H9 (cell line): Measurements from ENCODE around the gene ACTL6B. TPM values are rescaled to one million over a fixed set of nuclear protein-coding genes. Genes with fewer than 3 reads are reported as not detected.

ENCODE experiments used
- DNase-seq: peaks from one replicate; pipeline ENCODE4 v3.0.0-alpha.2; 2017
- H2AFZ ChIP-seq: one replicate; pipeline ENCODE4 v1.6.1; 2013; ENCODE audit warnings: mild to moderate bottlenecking, low read length, control low read depth, moderate library complexity
- H2AK5ac ChIP-seq: 2 replicates; pipeline ENCODE4 v1.6.1; 2013; ENCODE audit warnings: low read length, control low read depth, mixed read lengths; ENCODE audit not compliant: insufficient read length
- H2BK120ac ChIP-seq: one replicate; pipeline ENCODE4 v1.6.1; 2013; ENCODE audit warnings: low read depth, mild to moderate bottlenecking, low read length, control low read depth, inconsistent platforms; ENCODE audit not compliant: poor library complexity, severe bottlenecking
- H2BK12ac ChIP-seq: 2 replicates; pipeline ENCODE4 v1.6.1; 2013; ENCODE audit warnings: low read length, control low read depth, mixed read lengths, low read depth; ENCODE audit not compliant: insufficient read length
- H2BK15ac ChIP-seq: 2 replicates; pipeline ENCODE4 v1.6.1; 2013; ENCODE audit warnings: low read depth, low read length, control low read depth
- H2BK20ac ChIP-seq: one replicate; pipeline ENCODE4 v1.6.1; 2013; ENCODE audit warnings: low read depth, mild to moderate bottlenecking, low read length, control low read depth, inconsistent platforms; ENCODE audit not compliant: poor library complexity, severe bottlenecking
- H2BK5ac ChIP-seq: 2 replicates; pipeline ENCODE4 v1.6.1; 2013; ENCODE audit warnings: low read length, control low read depth, mixed read lengths; ENCODE audit not compliant: insufficient read length
- H3K14ac ChIP-seq: 2 replicates; pipeline ENCODE4 v1.6.1; 2013; ENCODE audit warnings: low read length, control low read depth; ENCODE audit not compliant: insufficient read depth
- H3K18ac ChIP-seq: 2 replicates; pipeline ENCODE4 v1.6.1; 2013; ENCODE audit warnings: low read depth, mild to moderate bottlenecking, mixed read lengths, low read length, control low read depth; ENCODE audit not compliant: insufficient read length
- H3K23ac ChIP-seq: 2 replicates; pipeline ENCODE4 v1.6.1; 2013; ENCODE audit warnings: low read length, control low read depth, mixed read lengths, low read depth; ENCODE audit not compliant: insufficient read length
- H3K23me2 ChIP-seq: 2 replicates; pipeline ENCODE4 v1.6.1; 2013; ENCODE audit warnings: low read depth, mild to moderate bottlenecking, mixed read lengths, low read length, control low read depth; ENCODE audit not compliant: insufficient read length, poor library complexity, severe bottlenecking
- H3K27ac ChIP-seq: 2 replicates; pipeline ENCODE4 v1.5.1; 2013; ENCODE audit warnings: low read length, control low read depth, mixed read lengths, low read depth; ENCODE audit not compliant: insufficient read length
- H3K27me3 ChIP-seq: 2 replicates; pipeline ENCODE4 v1.6.1; 2013; ENCODE audit warnings: low read length, control low read depth, inconsistent platforms; ENCODE audit not compliant: insufficient read depth
- H3K4ac ChIP-seq: 2 replicates; pipeline ENCODE4 v1.6.1; 2013; ENCODE audit warnings: low read depth, mild to moderate bottlenecking, control low read depth, inconsistent platforms, low read length, moderate library complexity
- H3K4me1 ChIP-seq: 2 replicates; pipeline ENCODE4 v1.6.1; 2013; ENCODE audit warnings: low read length, control low read depth, inconsistent platforms; ENCODE audit not compliant: insufficient read depth
- H3K4me2 ChIP-seq: 2 replicates; pipeline ENCODE4 v1.6.1; 2013; ENCODE audit warnings: low read length, control low read depth, mixed read lengths; ENCODE audit not compliant: insufficient read length, insufficient read depth
- H3K56ac ChIP-seq: 2 replicates; pipeline ENCODE4 v1.6.1; 2013; ENCODE audit warnings: low read depth, mild to moderate bottlenecking, mixed read lengths, low read length, control low read depth; ENCODE audit not compliant: insufficient read length
- H3K79me1 ChIP-seq: 2 replicates; pipeline ENCODE4 v1.6.1; 2013; ENCODE audit warnings: low read depth, mild to moderate bottlenecking, moderate library complexity, low read length, control low read depth, inconsistent platforms; ENCODE audit not compliant: insufficient read depth, poor library complexity, severe bottlenecking
- H3K79me2 ChIP-seq: 2 replicates; pipeline ENCODE4 v1.6.1; 2013; ENCODE audit warnings: low read length, control low read depth, inconsistent platforms; ENCODE audit not compliant: insufficient read depth
- H3K9ac ChIP-seq: 2 replicates; pipeline ENCODE4 v1.6.1; 2013; ENCODE audit warnings: low read length, control low read depth, mixed read lengths; ENCODE audit not compliant: insufficient read length; ENCODE audit errors: extremely low read depth
- H3K9me3 ChIP-seq: one replicate; pipeline ENCODE4 v1.6.1; 2013; ENCODE audit warnings: low read depth, low read length, inconsistent platforms; ENCODE audit not compliant: control insufficient read depth
- H3T11ph ChIP-seq: one replicate; pipeline ENCODE4 v1.6.1; 2013; ENCODE audit warnings: mild to moderate bottlenecking, low read length, control low read depth, inconsistent platforms
- H4K20me1 ChIP-seq: one replicate; pipeline ENCODE4 v1.6.1; 2013; ENCODE audit not compliant: control insufficient read depth, insufficient read length, insufficient read depth
- H4K5ac ChIP-seq: 2 replicates; pipeline ENCODE4 v1.6.1; 2013; ENCODE audit warnings: low read depth, mild to moderate bottlenecking, mixed read lengths, low read length, control low read depth; ENCODE audit not compliant: insufficient read length
- H4K8ac ChIP-seq: replicated peaks from 2 replicates; pipeline ENCODE4 v1.6.1; 2013; ENCODE audit warnings: low read length, control low read depth, mixed read lengths, low read depth; ENCODE audit not compliant: insufficient read length
- H4K91ac ChIP-seq: 2 replicates; pipeline ENCODE4 v1.6.1; 2013; ENCODE audit warnings: low read depth, mild to moderate bottlenecking, moderate library complexity, mixed read lengths, low read length, control low read depth; ENCODE audit not compliant: insufficient read length
- H3K27ac Mint-ChIP-seq, 3 experiments: 2 replicates in 2 of 3; 3 replicates in 1 of 3; pipeline ENCODE4 v1.8.0; 2020 to 2021; ENCODE audit warnings: mixed read lengths in 3 of 3, mild to moderate bottlenecking in 1 of 3, moderate library complexity in 1 of 3
- H3K27me3 Mint-ChIP-seq: 2 replicates; pipeline ENCODE4 v1.8.0; 2021; ENCODE audit warnings: low read depth, mild to moderate bottlenecking, moderate library complexity, mixed read lengths
- H3K36me3 Mint-ChIP-seq, 3 experiments: 2 replicates in 2 of 3; 3 replicates in 1 of 3; pipeline ENCODE4 v1.8.0; 2020 to 2021; ENCODE audit warnings: low read depth in 3 of 3, mixed read lengths in 3 of 3; ENCODE audit not compliant: insufficient read depth in 1 of 3
- H3K4me1 Mint-ChIP-seq, 2 experiments: 2 replicates each; pipeline ENCODE4 v1.8.0; 2020; ENCODE audit warnings: mixed read lengths in 2 of 2
- H3K4me3 Mint-ChIP-seq, 2 experiments: 2 replicates in 1 of 2; 3 replicates in 1 of 2; pipeline ENCODE4 v1.8.0; 2020 to 2021; ENCODE audit warnings: mild to moderate bottlenecking in 2 of 2, mixed read lengths in 2 of 2, moderate library complexity in 1 of 2
- H3K9me3 Mint-ChIP-seq, 2 experiments: 2 replicates in 1 of 2; 3 replicates in 1 of 2; pipeline ENCODE4 v1.8.0; 2020; ENCODE audit warnings: mild to moderate bottlenecking in 2 of 2, mixed read lengths in 2 of 2, moderate library complexity in 1 of 2
- WGBS: extraction: QIAGEN DNeasy Blood & Tissue Kit; methylation state at CpG from one replicate; pipeline ENCODE4 v1.1.7; 2013; ENCODE audit warnings: missing lambda C conversion rate, low lambda C conversion rate, mixed read lengths; ENCODE audit not compliant: insufficient read length; ENCODE audit errors: extremely low coverage; 5-methylcytosine and 5-hydroxymethylcytosine counted together
- total RNA-seq: library from RNA; stranded (reverse); gene quantifications from 2 replicates; pipeline ENCODE4 v1.2.1, GENCODE V29; 2021
- TF ChIP-seq, protein P1 (sequence below): fragments of 200-600 bp; sonication (generic); conservative IDR thresholded peaks from 3 replicates; pipeline ENCODE4 v1.8.0; 2021; ENCODE audit warnings: antibody characterized with exemption, mild to moderate bottlenecking

Gene ACTL6B
- total RNA-seq, 1 experiment from 2014 or later = 0.50 TPM

DNA sequence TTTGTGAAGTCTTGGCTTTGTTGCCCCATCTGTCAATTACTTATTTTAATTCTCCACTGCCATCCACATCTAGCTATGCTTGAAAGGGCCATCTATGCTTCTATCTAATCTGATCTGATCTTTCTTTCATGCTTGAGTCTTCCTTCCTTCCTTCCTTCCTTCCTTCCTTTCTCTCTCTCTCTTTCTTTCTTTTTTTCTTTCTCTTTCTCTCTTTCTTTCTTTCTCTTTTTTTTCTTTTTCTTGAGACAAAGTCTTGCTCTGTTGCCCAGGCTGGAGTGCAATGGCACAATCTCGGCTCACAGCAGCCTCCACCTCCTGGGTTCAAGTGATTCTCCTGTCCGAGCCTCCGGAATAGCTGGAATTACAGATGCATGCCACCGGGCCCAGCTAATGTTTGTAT is 26.2 kb downstream of the ACTL6B start:
- H3K4me1 ChIP-seq = no peaks in the 10 kb centered on the region
- Mint-ChIP-seq H3K9me3 (no peaks in the 10 kb centered on the region), H3K4me1 (peaks cover 11 to 24% of the 10 kb centered on the region in 2 experiments), H3K4me3 (no peak overlapping the region), H3K27ac (no peak overlapping the region), H3K27me3 (peaks cover 64% of the 10 kb centered on the region), H3K36me3 (peaks cover 0 to 4% (median 0%) of the 10 kb centered on the region in 3 experiments; a peak in 1 of 7 replicates)
- H3T11ph ChIP-seq = no peak overlapping the region
- H3K79me2 ChIP-seq = no peaks in the 10 kb centered on the region
- H2BK5ac ChIP-seq = no peak overlapping the region
- H2BK20ac ChIP-seq = no peak overlapping the region
- no peak overlapping the region for H3K4ac ChIP-seq
- H2BK12ac ChIP-seq = no peak overlapping the region
- no peaks in the 10 kb centered on the region for H4K20me1 ChIP-seq
- TF ChIP-seq, protein P1, sequence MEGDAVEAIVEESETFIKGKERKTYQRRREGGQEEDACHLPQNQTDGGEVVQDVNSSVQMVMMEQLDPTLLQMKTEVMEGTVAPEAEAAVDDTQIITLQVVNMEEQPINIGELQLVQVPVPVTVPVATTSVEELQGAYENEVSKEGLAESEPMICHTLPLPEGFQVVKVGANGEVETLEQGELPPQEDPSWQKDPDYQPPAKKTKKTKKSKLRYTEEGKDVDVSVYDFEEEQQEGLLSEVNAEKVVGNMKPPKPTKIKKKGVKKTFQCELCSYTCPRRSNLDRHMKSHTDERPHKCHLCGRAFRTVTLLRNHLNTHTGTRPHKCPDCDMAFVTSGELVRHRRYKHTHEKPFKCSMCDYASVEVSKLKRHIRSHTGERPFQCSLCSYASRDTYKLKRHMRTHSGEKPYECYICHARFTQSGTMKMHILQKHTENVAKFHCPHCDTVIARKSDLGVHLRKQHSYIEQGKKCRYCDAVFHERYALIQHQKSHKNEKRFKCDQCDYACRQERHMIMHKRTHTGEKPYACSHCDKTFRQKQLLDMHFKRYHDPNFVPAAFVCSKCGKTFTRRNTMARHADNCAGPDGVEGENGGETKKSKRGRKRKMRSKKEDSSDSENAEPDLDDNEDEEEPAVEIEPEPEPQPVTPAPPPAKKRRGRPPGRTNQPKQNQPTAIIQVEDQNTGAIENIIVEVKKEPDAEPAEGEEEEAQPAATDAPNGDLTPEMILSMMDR = no peak
- no CpG with 5 or more reads among the region's 4 CpGs for WGBS
- H3K18ac ChIP-seq = no peak overlapping the region
- H2AFZ ChIP-seq = no peak overlapping the region
- H3K79me1 ChIP-seq = no peaks in the 10 kb centered on the region
- no peak overlapping the region for H2BK120ac ChIP-seq
- H3K9me3 ChIP-seq = no peaks in the 10 kb centered on the region
- H2AK5ac ChIP-seq = no peak overlapping the region
- H4K8ac ChIP-seq = no peak overlapping the region
- H3K9ac ChIP-seq = no peak overlapping the region
- H3K27ac ChIP-seq = no peak overlapping the region
- no peak overlapping the region for H2BK15ac ChIP-seq
- H3K27me3 ChIP-seq = peaks cover 3% of the 10 kb centered on the region; the same call in 1 of the 2 replicates
- no peak overlapping the region for H3K23ac ChIP-seq
- H3K56ac ChIP-seq = no peak overlapping the region
- H3K4me2 ChIP-seq = no peak overlapping the region
- no peak overlapping the region for H4K5ac ChIP-seq
- no peak for DNase-seq
- H3K14ac ChIP-seq = no peak overlapping the region
- H4K91ac ChIP-seq = no peak overlapping the region
- peaks cover 13% of the 10 kb centered on the region for H3K23me2 ChIP-seq
